ENCODE data around the gene DPF3.

DNA sequence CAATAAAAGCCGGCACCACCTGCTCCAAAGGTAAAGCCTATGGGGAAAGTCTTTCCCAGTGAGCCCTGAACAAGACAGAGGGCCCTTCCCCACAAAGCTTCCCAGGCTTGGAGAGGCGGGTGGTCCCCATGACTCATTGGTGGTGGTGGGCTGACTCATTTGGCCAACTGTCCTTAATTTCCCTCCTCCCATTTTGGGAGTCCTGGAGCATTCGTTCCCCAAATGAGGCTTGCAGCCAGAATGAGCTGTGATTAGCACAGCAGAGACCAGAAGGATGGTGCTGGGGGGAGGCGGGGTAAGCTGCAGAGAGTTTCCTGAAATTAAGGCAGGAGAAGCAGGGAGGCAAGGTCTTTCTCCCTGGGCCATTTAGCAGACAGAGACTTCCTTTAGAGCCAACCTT, 241.7 kb downstream of the DPF3 start:
- no peak for TF ChIP-seq POLR2A (IDR thresholded peaks at IDR 0.05)
- TF ChIP-seq, protein P1, sequence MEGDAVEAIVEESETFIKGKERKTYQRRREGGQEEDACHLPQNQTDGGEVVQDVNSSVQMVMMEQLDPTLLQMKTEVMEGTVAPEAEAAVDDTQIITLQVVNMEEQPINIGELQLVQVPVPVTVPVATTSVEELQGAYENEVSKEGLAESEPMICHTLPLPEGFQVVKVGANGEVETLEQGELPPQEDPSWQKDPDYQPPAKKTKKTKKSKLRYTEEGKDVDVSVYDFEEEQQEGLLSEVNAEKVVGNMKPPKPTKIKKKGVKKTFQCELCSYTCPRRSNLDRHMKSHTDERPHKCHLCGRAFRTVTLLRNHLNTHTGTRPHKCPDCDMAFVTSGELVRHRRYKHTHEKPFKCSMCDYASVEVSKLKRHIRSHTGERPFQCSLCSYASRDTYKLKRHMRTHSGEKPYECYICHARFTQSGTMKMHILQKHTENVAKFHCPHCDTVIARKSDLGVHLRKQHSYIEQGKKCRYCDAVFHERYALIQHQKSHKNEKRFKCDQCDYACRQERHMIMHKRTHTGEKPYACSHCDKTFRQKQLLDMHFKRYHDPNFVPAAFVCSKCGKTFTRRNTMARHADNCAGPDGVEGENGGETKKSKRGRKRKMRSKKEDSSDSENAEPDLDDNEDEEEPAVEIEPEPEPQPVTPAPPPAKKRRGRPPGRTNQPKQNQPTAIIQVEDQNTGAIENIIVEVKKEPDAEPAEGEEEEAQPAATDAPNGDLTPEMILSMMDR (IDR thresholded peaks at IDR 0.05): no peak

All from esophagus squamous epithelium (tissue), 4 donors.